K562 (cell line): ENCODE results near the gene PPHLN1. TPM values are rescaled to one million over a fixed set of nuclear protein-coding genes. Genes with fewer than 3 reads are reported as not detected.
A peak's percentile ranks its signal among the peaks of the same experiment; 100 is the strongest.

Source experiments
- ATAC-seq: fragments of 200-7000 bp; cut with Tn5 transposase; 3 replicates; pipeline ENCODE4 v1.9.1; 2020; ENCODE audit warnings: moderate library complexity
- BruUV-seq: library from RNA; stranded (reverse); fragments of 400-500 nt; replicated peaks from 2 replicates; lab custom pipeline; 2021; lab: Mats Ljungman, UMichigan
- CTCF ChIA-PET: fragments of 300-600 bp; formaldehyde crosslinking; extraction: SDS; loops from one replicate; lab custom pipeline; 2021; ENCODE audit warnings: low intra/inter-chr PET ratio; lab: Yijun Ruan, JAX
- POLR2A ChIA-PET: fragments of 300-600, 350-650 bp; sonication (Branson Sonifier 250); formaldehyde crosslinking; extraction: SDS; loops from one replicate; lab custom pipeline; 2021; ENCODE audit warnings: antibody characterized with exemption, inconsistent platforms; lab: Yijun Ruan, JAX
- DNase-seq, 4 experiments: peaks; one replicate each; pipeline versions ENCODE4 v3.0.0 to v3.0.0-alpha.2; 2011 to 2018; ENCODE audit warnings: low spot score in 3 of 4, mixed read lengths in 3 of 4; ENCODE audit errors: extremely low read depth in 1 of 4
- FAIRE-seq: peaks from 2 replicates; lab custom pipeline; 2011; peaks lifted over from hg19 to GRCh38; lab: Jason Lieb, UNC
- H2AFZ ChIP-seq: 2 replicates; pipeline ENCODE4 v1.6.0; 2011; ENCODE audit warnings: low read depth, low read length, control low read depth, inconsistent platforms
- H3K27ac ChIP-seq: fragments of 200-600 bp; 3 replicates; pipeline ENCODE4 v1.8.0; 2011; ENCODE audit warnings: low read depth, mild to moderate bottlenecking, control low read depth, inconsistent platforms, low read length, moderate library complexity, mixed read lengths; ENCODE audit errors: extremely low read depth
- H3K27me3 ChIP-seq, 2 experiments: fragments of 300-600 bp in 1 of 2; 2 replicates in 1 of 2; 3 replicates in 1 of 2; pipeline versions ENCODE4 v1.6.0 to v1.8.0; 2011; ENCODE audit warnings: inconsistent platforms in 2 of 2, low read length in 2 of 2, mild to moderate bottlenecking in 1 of 2, mixed read lengths in 1 of 2, moderate library complexity in 1 of 2; ENCODE audit not compliant: control insufficient read depth in 2 of 2, insufficient read depth in 2 of 2
- H3K36me3 ChIP-seq: fragments of 300-600 bp; 3 replicates; pipeline ENCODE4 v1.8.0; 2011; ENCODE audit warnings: mild to moderate bottlenecking, low read length, inconsistent platforms; ENCODE audit not compliant: control insufficient read depth, insufficient read depth
- H3K4me1 ChIP-seq, 2 experiments: fragments of 200-600 bp in 1 of 2; replicated peaks in 1 of 2; 2 replicates in 1 of 2; 3 replicates in 1 of 2; pipeline versions ENCODE4 v1.5.1 to v1.8.0; 2011; ENCODE audit warnings: inconsistent platforms in 2 of 2, low read length in 2 of 2, mild to moderate bottlenecking in 1 of 2, mixed read lengths in 1 of 2, moderate library complexity in 1 of 2; ENCODE audit not compliant: control insufficient read depth in 2 of 2, insufficient read depth in 2 of 2
- H3K4me2 ChIP-seq: 2 replicates; pipeline ENCODE4 v1.6.1; 2011; ENCODE audit warnings: low read length, control low read depth, inconsistent platforms, mixed read lengths; ENCODE audit not compliant: insufficient read depth
- H3K4me3 ChIP-seq: fragments of 200-600 bp; sonication (generic), shearing (Covaris generic); 2 replicates; pipeline ENCODE4 v1.5.1; 2016; ENCODE audit warnings: control low read depth, inconsistent platforms
- H3K79me2 ChIP-seq: fragments of 200-600 bp; 3 replicates; pipeline ENCODE4 v1.8.0; 2011; ENCODE audit warnings: low read length, inconsistent platforms; ENCODE audit not compliant: control insufficient read depth, insufficient read depth
- H3K9ac ChIP-seq, 2 experiments: 2 replicates each; pipeline versions ENCODE4 v1.6.0 to v1.6.1; 2011; ENCODE audit warnings: low read depth in 2 of 2, low read length in 2 of 2, control low read depth in 1 of 2, inconsistent platforms in 1 of 2, mild to moderate bottlenecking in 1 of 2, mixed read lengths in 1 of 2; ENCODE audit not compliant: insufficient read depth in 1 of 2
- H3K9me1 ChIP-seq: one replicate; pipeline ENCODE4 v1.6.0; 2011; ENCODE audit warnings: inconsistent platforms, mild to moderate bottlenecking, low read length, moderate library complexity; ENCODE audit not compliant: control insufficient read depth, insufficient read depth
- H3K9me3 ChIP-seq: replicated peaks from 2 replicates; pipeline ENCODE4 v1.5.1; 2011; ENCODE audit warnings: low read depth, low read length, inconsistent platforms; ENCODE audit not compliant: control insufficient read depth, insufficient read depth
- H4K20me1 ChIP-seq: replicated peaks from 2 replicates; pipeline ENCODE4 v1.6.1; 2011; ENCODE audit warnings: low read length, inconsistent platforms, mixed read lengths; ENCODE audit not compliant: control insufficient read depth, insufficient read depth
- BACH1 ChIP-seq: fragments of 200-800 bp; sonication (Bioruptor generic); IDR thresholded peaks from 2 replicates; pipeline ENCODE4 v1.6.1; 2016; ENCODE audit warnings: missing genetic modification characterization, missing compliant biosample characterization
- CTCFL ChIP-seq: IDR thresholded peaks from 2 replicates; pipeline ENCODE4 v1.6.1; 2011; ENCODE audit warnings: borderline replicate concordance, low read depth, mild to moderate bottlenecking, moderate library complexity, low read length; ENCODE audit not compliant: insufficient read depth, poor library complexity, severe bottlenecking
- FOXM1 ChIP-seq, 2 experiments: fragments of 450-650 bp in 1 of 2; sonication (generic) in 1 of 2; formaldehyde crosslinking in 1 of 2; IDR thresholded peaks; 2 replicates each; pipeline versions ENCODE4 v1.6.1 to v1.9.0; 2017 to 2022; ENCODE audit warnings: low read depth in 2 of 2, mild to moderate bottlenecking in 2 of 2, missing genetic modification reagents in 1 of 2, moderate library complexity in 1 of 2
- NR0B1 ChIP-seq: fragments of 450-650 bp; IDR thresholded peaks from one replicate; pipeline ENCODE4 v1.6.1; 2018; ENCODE audit warnings: mild to moderate bottlenecking, moderate library complexity; ENCODE audit not compliant: partially characterized antibody
- POLR2AphosphoS2 ChIP-seq: IDR thresholded peaks from 2 replicates; pipeline ENCODE4 v1.6.1; 2012; ENCODE audit warnings: low read length, improper control_type of control experiment
- STAG1 ChIP-seq: sonication (generic); formaldehyde crosslinking; IDR thresholded peaks from 2 replicates; pipeline ENCODE4 v1.5.0; 2020; ENCODE audit warnings: missing genetic modification reagents, borderline replicate concordance
- STAT5A ChIP-seq: IDR thresholded peaks from 2 replicates; pipeline ENCODE4 v1.6.1; 2012; ENCODE audit warnings: low read length, inconsistent platforms, borderline replicate concordance
- TFAP4 ChIP-seq: sonication (generic); formaldehyde crosslinking; IDR thresholded peaks from 2 replicates; pipeline ENCODE4 v1.8.0; 2022; ENCODE audit warnings: missing genetic modification reagents, mild to moderate bottlenecking, moderate library complexity, borderline replicate concordance
- UBTF ChIP-seq, 2 experiments: IDR thresholded peaks; 2 replicates each; pipeline ENCODE4 v1.6.1; 2012; ENCODE audit warnings: improper control_type of control experiment in 2 of 2, low read depth in 2 of 2, low read length in 2 of 2, borderline replicate concordance in 1 of 2
- ZNF408 ChIP-seq: fragments of 250-450 bp; sonication (Bioruptor Pico); IDR thresholded peaks from 2 replicates; pipeline ENCODE4 v1.4.0; 2020; ENCODE audit warnings: low read depth, mild to moderate bottlenecking, moderate library complexity
- ZSCAN32 ChIP-seq: fragments of 450-650 bp; formaldehyde crosslinking; IDR thresholded peaks from 2 replicates; pipeline ENCODE4 v1.4.0; 2020; ENCODE audit warnings: mild to moderate bottlenecking, moderate library complexity
- WGBS: fragments of 100-300 bp; shearing (Covaris generic); methylation state at CpG from one replicate; pipeline ENCODE4 v1.1.6; 2016; ENCODE audit warnings: low coverage, mixed read lengths; ENCODE audit not compliant: insufficient coverage; ENCODE audit errors: missing lambda C conversion rate; 5-methylcytosine and 5-hydroxymethylcytosine counted together
- in situ Hi-C: fragments of 300-500 bp; cut with MboI; formaldehyde crosslinking; loops from 4 replicates; pipeline ENCODE4 v1.15.0; 2018; ENCODE audit warnings: inconsistent platforms, mixed read lengths
- intact Hi-C: fragments of 100-400 bp; cut with micrococcal nuclease; formaldehyde crosslinking; loops from 2 replicates; pipeline ENCODE4 v1.14.2; 2022
- polyA plus RNA-seq, 8 experiments: library from polyadenylated mRNA; depleted of rRNA in 4 of 8; stranded (reverse) in 5 of 8; unstranded in 3 of 8; fragments of >200 nt; fragmentation: Nextera tagmentation in 2 of 8; fragmentation: Illumina TruSeq in 1 of 8; extraction: Ambion mirVana in 2 of 8; extraction: Trizol in 1 of 8; gene quantifications; 2 replicates each; pipeline versions ENCODE4 v1.2.1 to v1.2.3, GENCODE V29; 2011 to 2014; ENCODE audit warnings: inconsistent platforms in 1 of 8, missing spikeins in 1 of 8
- total RNA-seq, 7 experiments: library from RNA; depleted of rRNA in 6 of 7; stranded (reverse); fragments of >200 nt in 6 of 7; fragmentation: Illumina TruSeq in 2 of 7; extraction: Trizol in 2 of 7; gene quantifications; 2 replicates each; pipeline versions ENCODE4 v1.2.1 to v1.2.3, GENCODE V29; 2011 to 2021; ENCODE audit warnings: low replicate concordance in 1 of 7

PPHLN1 gene
- total and polyA plus RNA-seq, 9 of the 15 experiments (the other 6 are each of a cell fraction or from before 2014, with no cell fraction given): 66.3 to 112 (median 93.6) TPM

DNA sequence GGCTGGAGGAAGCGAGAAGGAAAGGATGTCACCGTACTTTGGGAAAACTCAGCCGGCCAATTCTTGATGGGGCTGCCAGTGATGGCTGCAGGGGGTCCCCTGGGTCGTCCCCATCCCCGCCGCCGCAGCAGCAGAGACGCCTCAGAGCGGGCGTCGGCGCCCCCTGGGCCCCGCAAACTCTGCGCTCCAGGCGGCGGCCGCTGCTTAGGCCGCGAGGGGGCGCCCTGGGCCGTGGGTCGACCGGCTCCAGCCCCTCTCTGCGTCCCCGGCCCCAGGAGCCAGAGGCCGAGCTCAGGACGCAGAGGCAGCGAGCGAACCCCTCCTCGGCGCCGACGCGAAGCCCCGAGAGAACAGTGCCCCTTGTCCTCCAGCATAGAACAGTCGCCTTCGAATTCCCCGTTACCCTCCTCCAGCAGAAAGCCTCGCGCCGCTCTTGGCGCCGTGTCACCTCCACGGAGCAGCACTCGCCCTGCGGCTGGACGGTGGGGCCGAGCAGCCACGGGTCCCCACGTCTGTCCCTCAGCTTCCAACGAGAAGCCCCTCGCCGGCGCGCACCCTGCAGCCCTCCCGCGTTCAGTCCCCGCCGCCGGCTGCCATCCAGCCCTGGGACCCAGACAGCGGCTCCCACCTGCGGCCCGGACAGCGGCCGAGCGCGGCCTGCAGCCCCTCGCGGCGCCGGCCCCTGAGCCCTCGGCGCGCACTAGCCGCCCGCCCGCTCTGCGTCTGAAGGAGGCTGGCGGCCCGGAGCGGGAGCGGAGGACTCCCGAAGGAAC is 157.0 kb downstream of the PPHLN1 start:
- WGBS: 2% methylated on average over 77 of the region's 83 CpGs
- in situ Hi-C loops: no loop called here
- no peaks in the 10 kb centered on the region for H4K20me1 ChIP-seq
- no peaks in the 10 kb centered on the region for H3K36me3 ChIP-seq
- H3K9me1 ChIP-seq: no peaks in the 10 kb centered on the region
- peak overlapping the region; percentile 97 for H2AFZ ChIP-seq
- BruUV-seq: no TSS peak
- H3K79me2 ChIP-seq: no peaks in the 10 kb centered on the region
- H3K4me2 ChIP-seq: peak overlapping the region; percentile 80
- H3K9me3 ChIP-seq: 0 out of 2 replicates have a peak, but pooled peaks cover 2% of the 10 kb centered on the region
- intact Hi-C loops: loop anchor here (1.0 kb wide), 2 partner anchors 82 to 86 kb away; no protein-coding TSS in a partner anchor
- peak overlapping the region; percentile 44 to 93 for H3K9ac ChIP-seq
- H3K27ac ChIP-seq: no peak overlapping the region
- ChIA-PET CTCF (interaction anchor here (0.6 to 1.9 kb wide), 3 partner anchors 17 to 739 kb away, joined by 3 to 19 read pairs (median 7); no protein-coding TSS in a partner anchor), POLR2A (interaction anchor here (0.5 to 0.7 kb wide), 4 partner anchors 23 to 1321 kb away, joined by 3 read pairs; no protein-coding TSS in a partner anchor)
- H3K4me3 ChIP-seq: peak overlapping the region; percentile 57
- FAIRE-seq (no peak), DNase-seq (peak; percentile 80 to 87 (median 82)), ATAC-seq (peak; percentile 95)
- no peaks in the 10 kb centered on the region for H3K27me3 ChIP-seq
- peaks cover 9 to 18% of the 10 kb centered on the region in 2 experiments; a peak in 4 of 5 replicates for H3K4me1 ChIP-seq
- TF ChIP-seq UBTF (IDR thresholded peaks at IDR 0.05; ENCODE audit: borderline replicate concordance in 1 of 2, low read depth in 2 of 2, low read length in 2 of 2): no peak
- no peak for TF ChIP-seq POLR2AphosphoS2
- no peak for TF ChIP-seq STAT5A
- TF ChIP-seq TFAP4 (CRISPR knock-in tag): peak; percentile 31; the same call in 1 of the 2 replicates
- TF ChIP-seq FOXM1 (IDR thresholded peaks at IDR 0.05; ENCODE audit: low read depth): no peak
- 0 out of 2 replicates have a peak, but pooled peaks have one; percentile 50 for TF ChIP-seq FOXM1 (CRISPR knock-in tag; IDR thresholded peaks at IDR 0.05; ENCODE audit: low read depth)
- peak; percentile 78; the same call in 1 of the 2 replicates for TF ChIP-seq STAG1
- no peak for TF ChIP-seq BACH1 (tag)
- no peak for TF ChIP-seq ZSCAN32 (CRISPR knock-in tag)
- TF ChIP-seq NR0B1: no peak
- peak; percentile 88 for TF ChIP-seq CTCFL
- no peak for TF ChIP-seq ZNF408 (CRISPR knock-in tag)
